ENCODE results near the gene ZFP91.

Gene ZFP91

GRCh38 chr11:58654079-58654907 is 75.4 kb downstream of the ZFP91 start:
- Histone ChIP-seq H3K9me3 (ENCODE audit: insufficient read depth, low read length) (no peaks in the 10 kb centered on the region), H3K36me3 (ENCODE audit: low read length) (no peaks in the 10 kb centered on the region), H2AFZ (ENCODE audit: low read depth, low read length, severe bottlenecking) (peak overlapping the region; percentile 28), H3F3A (ENCODE audit: insufficient read depth) (no peaks in the 10 kb centered on the region), H4K20me1 (ENCODE audit: low read depth, low read length) (no peaks in the 10 kb centered on the region), H3K9me2 (replicated peaks; ENCODE audit: insufficient read depth, low read length) (no peaks in the 10 kb centered on the region), H3K27ac (ENCODE audit: low read depth, low read length) (no peak overlapping the region), H3K79me2 (ENCODE audit: insufficient read depth, low read length) (no peaks in the 10 kb centered on the region), H3K27me3 (ENCODE audit: low read length) (no peaks in the 10 kb centered on the region), H3K4me3 (ENCODE audit: insufficient read depth, low read length, poor library complexity, severe bottlenecking) (no peak overlapping the region), H3K9ac (ENCODE audit: low read length) (no peak overlapping the region), H3K4me2 (ENCODE audit: low read depth, low read length, poor library complexity, severe bottlenecking) (no peak overlapping the region)
- TF ChIP-seq EZH2phosphoT487 (conservative IDR thresholded peaks at IDR 0.05; ENCODE audit: low read length): no peak
- TF ChIP-seq CTCF (IDR thresholded peaks at IDR 0.05; ENCODE audit: insufficient read depth, low read length, poor library complexity, severe bottlenecking): peak; percentile 95

GRCh38 chr11:58654908-58655296 is 76.0 kb downstream of the ZFP91 start:
- H3K27ac ChIP-seq (ENCODE audit: low read depth, low read length): no peak overlapping the region
- H3K27me3 ChIP-seq (ENCODE audit: low read length): no peaks in the 10 kb centered on the region
- no peaks in the 10 kb centered on the region for H3K9me3 ChIP-seq (ENCODE audit: insufficient read depth, low read length)
- no peaks in the 10 kb centered on the region for H3K9me2 ChIP-seq (replicated peaks; ENCODE audit: insufficient read depth, low read length)
- no peak overlapping the region for H3K9ac ChIP-seq (ENCODE audit: low read length)
- no peak overlapping the region for H2AFZ ChIP-seq (ENCODE audit: low read depth, low read length, severe bottlenecking)
- H3K4me3 ChIP-seq (ENCODE audit: insufficient read depth, low read length, poor library complexity, severe bottlenecking): no peak overlapping the region
- H3F3A ChIP-seq (ENCODE audit: insufficient read depth): no peaks in the 10 kb centered on the region
- no peaks in the 10 kb centered on the region for H3K79me2 ChIP-seq (ENCODE audit: insufficient read depth, low read length)
- no peak overlapping the region for H3K4me2 ChIP-seq (ENCODE audit: low read depth, low read length, poor library complexity, severe bottlenecking)
- no peaks in the 10 kb centered on the region for H4K20me1 ChIP-seq (ENCODE audit: low read depth, low read length)
- no peak for TF ChIP-seq CTCF (IDR thresholded peaks at IDR 0.05; ENCODE audit: insufficient read depth, low read length, poor library complexity, severe bottlenecking)
- TF ChIP-seq EZH2phosphoT487 (conservative IDR thresholded peaks at IDR 0.05; ENCODE audit: low read length): no peak
- H3K36me3 ChIP-seq (ENCODE audit: low read length): no peaks in the 10 kb centered on the region

- H3F3A ChIP-seq (ENCODE audit: insufficient read depth): no peaks in the 10 kb centered on the region
- H3K27ac ChIP-seq (ENCODE audit: low read depth, low read length): no peak overlapping the region
- no peaks in the 10 kb centered on the region for H3K9me2 ChIP-seq (replicated peaks; ENCODE audit: insufficient read depth, low read length)
- TF ChIP-seq EZH2phosphoT487 (conservative IDR thresholded peaks at IDR 0.05; ENCODE audit: low read length) (no peak), CTCF (IDR thresholded peaks at IDR 0.05; ENCODE audit: insufficient read depth, low read length, poor library complexity, severe bottlenecking) (no peak)
- H3K36me3 ChIP-seq (ENCODE audit: low read length): no peaks in the 10 kb centered on the region
- H3K4me3 ChIP-seq (ENCODE audit: insufficient read depth, low read length, poor library complexity, severe bottlenecking): no peak overlapping the region
- no peak overlapping the region for H2AFZ ChIP-seq (ENCODE audit: low read depth, low read length, severe bottlenecking)
- H4K20me1 ChIP-seq (ENCODE audit: low read depth, low read length): no peaks in the 10 kb centered on the region
- H3K9ac ChIP-seq (ENCODE audit: low read length): no peak overlapping the region
- H3K9me3 ChIP-seq (ENCODE audit: insufficient read depth, low read length): no peaks in the 10 kb centered on the region
- no peaks in the 10 kb centered on the region for H3K79me2 ChIP-seq (ENCODE audit: insufficient read depth, low read length)
- H3K27me3 ChIP-seq (ENCODE audit: low read length): no peaks in the 10 kb centered on the region
- no peak overlapping the region for H3K4me2 ChIP-seq (ENCODE audit: low read depth, low read length, poor library complexity, severe bottlenecking)
Observed at GRCh38 chr11:58656348-58656747, 77.5 kb downstream of the ZFP91 start.

Measured in SU-DHL-6 (cell line).